ENCODE data around the gene NRAP.

The NRAP gene

GRCh38 chr10:113557424-113557862 lies 106.4 kb downstream of the NRAP start:
- no peak overlapping the region for H4K8ac ChIP-seq (ENCODE audit: low read length)
- H3K4ac ChIP-seq (ENCODE audit: low read depth in 1 of 2, low read length in 2 of 2): no peak overlapping the region
- no peak overlapping the region for H2BK15ac ChIP-seq (ENCODE audit: low read depth, poor library complexity, severe bottlenecking)
- H3K27ac ChIP-seq (ENCODE audit: low read length, poor library complexity, severe bottlenecking): no peak overlapping the region
- H3K4me3 ChIP-seq (ENCODE audit: insufficient read depth in 1 of 2, low read depth in 1 of 2, low read length in 2 of 2): no peak overlapping the region
- H3K9me3 ChIP-seq (ENCODE audit: control insufficient read depth, low read length): no peaks in the 10 kb centered on the region
- H3K4me2 ChIP-seq (ENCODE audit: low read length, poor library complexity, severe bottlenecking): no peak overlapping the region
- no peak overlapping the region for H2AK5ac ChIP-seq (ENCODE audit: low read length, severe bottlenecking)
- H3K36me3 ChIP-seq (ENCODE audit: control insufficient read depth in 1 of 2, insufficient read depth in 2 of 2, low read depth in 1 of 2, low read length in 2 of 2): no peaks in the 10 kb centered on the region
- 84% methylated on average over 6 of the region's 9 CpGs for WGBS
- H2BK120ac ChIP-seq (ENCODE audit: low read depth, low read length): no peak overlapping the region
- H3K9ac ChIP-seq (ENCODE audit: low read length): no peak overlapping the region
- no peak overlapping the region for H3K23ac ChIP-seq (ENCODE audit: low read length in 2 of 2)
- no peak overlapping the region for H2BK12ac ChIP-seq (ENCODE audit: low read length in 2 of 2)
- no peak overlapping the region for H2BK5ac ChIP-seq (ENCODE audit: low read depth, low read length, poor library complexity, severe bottlenecking)
- no peaks in the 10 kb centered on the region for H3K79me1 ChIP-seq (replicated peaks; ENCODE audit: low read length, poor library complexity, severe bottlenecking)
- H3K18ac ChIP-seq (ENCODE audit: low read depth in 1 of 2, low read length in 2 of 2): no peak overlapping the region
- no peak overlapping the region for H2AFZ ChIP-seq (ENCODE audit: low read depth, low read length)
- no peak for DNase-seq
- peaks cover 4% of the 10 kb centered on the region for H3K4me1 ChIP-seq (ENCODE audit: control insufficient read depth, insufficient read depth, low read depth, low read length)
- H3K14ac ChIP-seq (ENCODE audit: low read length in 2 of 2): no peak overlapping the region
- no peak overlapping the region for H4K91ac ChIP-seq (ENCODE audit: low read length)
- H3K27me3 ChIP-seq (ENCODE audit: control insufficient read depth in 1 of 2, insufficient read depth in 1 of 2, low read length in 2 of 2): peaks cover 17 to 50% of the 10 kb centered on the region in 2 experiments

- WGBS: 33% methylated on average over 1 of the region's 1 CpG
These were observed 108.1 kb downstream of the NRAP start for GRCh38 chr10:113555751-113556150.

GRCh38 chr10:113555245-113555644 lies 108.6 kb downstream of the NRAP start:
- Histone ChIP-seq H3K4me2 (ENCODE audit: low read length, poor library complexity, severe bottlenecking) (no peak overlapping the region), H3K36me3 (ENCODE audit: control insufficient read depth in 1 of 2, insufficient read depth in 2 of 2, low read depth in 1 of 2, low read length in 2 of 2) (no peaks in the 10 kb centered on the region), H4K91ac (ENCODE audit: low read length) (no peak overlapping the region), H2BK5ac (ENCODE audit: low read depth, low read length, poor library complexity, severe bottlenecking) (no peak overlapping the region), H3K27ac (ENCODE audit: low read length, poor library complexity, severe bottlenecking) (no peak overlapping the region), H2AK5ac (ENCODE audit: low read length, severe bottlenecking) (no peak overlapping the region), H3K23ac (ENCODE audit: low read length in 2 of 2) (no peak overlapping the region), H2BK15ac (ENCODE audit: low read depth, poor library complexity, severe bottlenecking) (no peak overlapping the region), H4K8ac (ENCODE audit: low read length) (no peak overlapping the region), H3K9me3 (ENCODE audit: control insufficient read depth, low read length) (no peaks in the 10 kb centered on the region), H2AFZ (ENCODE audit: low read depth, low read length) (no peak overlapping the region), H3K4me3 (ENCODE audit: insufficient read depth in 1 of 2, low read depth in 1 of 2, low read length in 2 of 2) (no peak overlapping the region), H3K79me1 (replicated peaks; ENCODE audit: low read length, poor library complexity, severe bottlenecking) (no peaks in the 10 kb centered on the region), H3K9ac (ENCODE audit: low read length) (no peak overlapping the region), H3K18ac (ENCODE audit: low read depth in 1 of 2, low read length in 2 of 2) (no peak overlapping the region), H3K4ac (ENCODE audit: low read depth in 1 of 2, low read length in 2 of 2) (no peak overlapping the region), H3K27me3 (ENCODE audit: control insufficient read depth in 1 of 2, insufficient read depth in 1 of 2, low read length in 2 of 2) (peaks cover 17 to 44% of the 10 kb centered on the region in 2 experiments), H3K4me1 (ENCODE audit: control insufficient read depth, insufficient read depth, low read depth, low read length) (peaks cover 9% of the 10 kb centered on the region), H3K14ac (ENCODE audit: low read length in 2 of 2) (no peak overlapping the region), H2BK12ac (ENCODE audit: low read length in 2 of 2) (no peak overlapping the region), H2BK120ac (ENCODE audit: low read depth, low read length) (no peak overlapping the region)
- 78% methylated on average over 3 of the region's 3 CpGs for WGBS
- DNase-seq: no peak

More at GRCh38 chr10:113555751-113556150, 108.1 kb downstream of the NRAP start:
- no peak overlapping the region for H3K9ac ChIP-seq (ENCODE audit: low read length)
- no peak overlapping the region for H3K4me3 ChIP-seq (ENCODE audit: insufficient read depth in 1 of 2, low read depth in 1 of 2, low read length in 2 of 2)
- H4K91ac ChIP-seq (ENCODE audit: low read length): no peak overlapping the region
- no peak overlapping the region for H3K14ac ChIP-seq (ENCODE audit: low read length in 2 of 2)
- no peaks in the 10 kb centered on the region for H3K79me1 ChIP-seq (replicated peaks; ENCODE audit: low read length, poor library complexity, severe bottlenecking)
- H3K4me2 ChIP-seq (ENCODE audit: low read length, poor library complexity, severe bottlenecking): no peak overlapping the region
- no peak overlapping the region for H2BK12ac ChIP-seq (ENCODE audit: low read length in 2 of 2)
- no peak overlapping the region for H2BK5ac ChIP-seq (ENCODE audit: low read depth, low read length, poor library complexity, severe bottlenecking)
- no peak overlapping the region for H2AK5ac ChIP-seq (ENCODE audit: low read length, severe bottlenecking)
- H3K27me3 ChIP-seq (ENCODE audit: control insufficient read depth in 1 of 2, insufficient read depth in 1 of 2, low read length in 2 of 2): peaks cover 17 to 46% of the 10 kb centered on the region in 2 experiments
- DNase-seq: no peak
- H3K9me3 ChIP-seq (ENCODE audit: control insufficient read depth, low read length): no peaks in the 10 kb centered on the region
- H3K4me1 ChIP-seq (ENCODE audit: control insufficient read depth, insufficient read depth, low read depth, low read length): peaks cover 7% of the 10 kb centered on the region
- no peak overlapping the region for H3K18ac ChIP-seq (ENCODE audit: low read depth in 1 of 2, low read length in 2 of 2)
- H2BK15ac ChIP-seq (ENCODE audit: low read depth, poor library complexity, severe bottlenecking): no peak overlapping the region
- no peaks in the 10 kb centered on the region for H3K36me3 ChIP-seq (ENCODE audit: control insufficient read depth in 1 of 2, insufficient read depth in 2 of 2, low read depth in 1 of 2, low read length in 2 of 2)
- H4K8ac ChIP-seq (ENCODE audit: low read length): no peak overlapping the region
- no peak overlapping the region for H2AFZ ChIP-seq (ENCODE audit: low read depth, low read length)
- no peak overlapping the region for H3K4ac ChIP-seq (ENCODE audit: low read depth in 1 of 2, low read length in 2 of 2)
- H3K27ac ChIP-seq (ENCODE audit: low read length, poor library complexity, severe bottlenecking): no peak overlapping the region
- no peak overlapping the region for H2BK120ac ChIP-seq (ENCODE audit: low read depth, low read length)
- H3K23ac ChIP-seq (ENCODE audit: low read length in 2 of 2): no peak overlapping the region

GRCh38 chr10:113554214-113554613 lies 109.6 kb downstream of the NRAP start:
- H3K36me3 ChIP-seq (ENCODE audit: control insufficient read depth in 1 of 2, insufficient read depth in 2 of 2, low read depth in 1 of 2, low read length in 2 of 2): no peaks in the 10 kb centered on the region
- no peak for DNase-seq
- no peak overlapping the region for H3K23ac ChIP-seq (ENCODE audit: low read length in 2 of 2)

More at GRCh38 chr10:113554214-113554613, 109.6 kb downstream of the NRAP start:
- Histone ChIP-seq H2AFZ (ENCODE audit: low read depth, low read length) (no peak overlapping the region), H3K9ac (ENCODE audit: low read length) (no peak overlapping the region), H3K4me1 (ENCODE audit: control insufficient read depth, insufficient read depth, low read depth, low read length) (peaks cover 9% of the 10 kb centered on the region), H3K79me1 (replicated peaks; ENCODE audit: low read length, poor library complexity, severe bottlenecking) (no peaks in the 10 kb centered on the region), H2BK120ac (ENCODE audit: low read depth, low read length) (no peak overlapping the region), H3K9me3 (ENCODE audit: control insufficient read depth, low read length) (no peaks in the 10 kb centered on the region), H2BK15ac (ENCODE audit: low read depth, poor library complexity, severe bottlenecking) (no peak overlapping the region), H2BK5ac (ENCODE audit: low read depth, low read length, poor library complexity, severe bottlenecking) (no peak overlapping the region), H2BK12ac (ENCODE audit: low read length in 2 of 2) (no peak overlapping the region), H3K4me2 (ENCODE audit: low read length, poor library complexity, severe bottlenecking) (no peak overlapping the region), H4K91ac (ENCODE audit: low read length) (no peak overlapping the region), H3K14ac (ENCODE audit: low read length in 2 of 2) (no peak overlapping the region), H3K18ac (ENCODE audit: low read depth in 1 of 2, low read length in 2 of 2) (no peak overlapping the region), H3K4ac (ENCODE audit: low read depth in 1 of 2, low read length in 2 of 2) (no peak overlapping the region), H2AK5ac (ENCODE audit: low read length, severe bottlenecking) (no peak overlapping the region), H3K27me3 (ENCODE audit: control insufficient read depth in 1 of 2, insufficient read depth in 1 of 2, low read length in 2 of 2) (peaks cover 12 to 34% of the 10 kb centered on the region in 2 experiments), H3K4me3 (ENCODE audit: insufficient read depth in 1 of 2, low read depth in 1 of 2, low read length in 2 of 2) (no peak overlapping the region), H4K8ac (ENCODE audit: low read length) (no peak overlapping the region), H3K27ac (ENCODE audit: low read length, poor library complexity, severe bottlenecking) (no peak overlapping the region)
- WGBS: 86% methylated on average over 3 of the region's 5 CpGs
